Astrocyte of the cerebellum (primary cell): ENCODE results near the gene DALRD3.
"Not testable (repeated sequence)": the region's sequence is repeated elsewhere in the genome, so short reads cannot be mapped to it uniquely, and the experiment has no call there.

Experiments used
- DNase-seq: peaks from one replicate; pipeline ENCODE4 v3.0.0-alpha.2; 2011; ENCODE audit warnings: low read depth
- H3K4me3 ChIP-seq: 2 replicates; pipeline ENCODE4 v1.5.1; 2011; ENCODE audit warnings: mild to moderate bottlenecking, low read depth, low read length, moderate library complexity
- in situ Hi-C: cut with HindIII; loops from 2 replicates; pipeline ENCODE4 v1.10.0; 2017; ENCODE audit warnings: low sequenced_read_pairs
- TF ChIP-seq, protein P1 (sequence below): IDR thresholded peaks from 2 replicates; pipeline ENCODE4 v1.5.1; 2012; ENCODE audit warnings: low read length, low read depth, moderate library complexity, mild to moderate bottlenecking; ENCODE audit errors: missing control alignments

Gene DALRD3

DNA sequence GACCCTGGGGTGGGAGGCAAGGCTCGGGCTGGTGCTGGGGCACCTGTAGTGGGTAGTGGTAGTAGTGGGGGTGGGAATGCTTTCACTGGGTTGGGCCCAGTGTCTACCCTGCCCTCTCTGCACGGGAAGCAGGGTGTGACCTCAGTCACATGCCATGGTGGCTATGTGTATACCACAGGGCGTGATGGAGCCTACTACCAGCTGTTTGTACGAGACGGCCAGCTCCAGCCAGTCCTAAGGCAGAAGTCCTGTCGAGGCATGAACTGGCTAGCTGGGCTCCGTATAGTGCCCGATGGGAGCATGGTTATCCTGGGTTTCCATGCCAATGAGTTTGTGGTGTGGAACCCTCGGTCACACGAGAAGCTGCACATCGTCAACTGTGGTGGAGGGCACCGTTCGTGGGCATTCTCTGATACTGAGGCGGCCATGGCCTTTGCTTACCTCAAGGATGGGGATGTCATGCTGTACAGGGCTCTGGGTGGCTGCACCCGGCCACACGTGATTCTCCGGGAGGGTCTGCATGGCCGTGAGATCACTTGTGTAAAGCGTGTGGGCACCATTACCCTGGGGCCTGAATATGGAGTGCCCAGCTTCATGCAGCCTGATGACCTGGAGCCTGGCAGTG, 5.2 kb downstream of the DALRD3 start:
- TF ChIP-seq, protein P1, sequence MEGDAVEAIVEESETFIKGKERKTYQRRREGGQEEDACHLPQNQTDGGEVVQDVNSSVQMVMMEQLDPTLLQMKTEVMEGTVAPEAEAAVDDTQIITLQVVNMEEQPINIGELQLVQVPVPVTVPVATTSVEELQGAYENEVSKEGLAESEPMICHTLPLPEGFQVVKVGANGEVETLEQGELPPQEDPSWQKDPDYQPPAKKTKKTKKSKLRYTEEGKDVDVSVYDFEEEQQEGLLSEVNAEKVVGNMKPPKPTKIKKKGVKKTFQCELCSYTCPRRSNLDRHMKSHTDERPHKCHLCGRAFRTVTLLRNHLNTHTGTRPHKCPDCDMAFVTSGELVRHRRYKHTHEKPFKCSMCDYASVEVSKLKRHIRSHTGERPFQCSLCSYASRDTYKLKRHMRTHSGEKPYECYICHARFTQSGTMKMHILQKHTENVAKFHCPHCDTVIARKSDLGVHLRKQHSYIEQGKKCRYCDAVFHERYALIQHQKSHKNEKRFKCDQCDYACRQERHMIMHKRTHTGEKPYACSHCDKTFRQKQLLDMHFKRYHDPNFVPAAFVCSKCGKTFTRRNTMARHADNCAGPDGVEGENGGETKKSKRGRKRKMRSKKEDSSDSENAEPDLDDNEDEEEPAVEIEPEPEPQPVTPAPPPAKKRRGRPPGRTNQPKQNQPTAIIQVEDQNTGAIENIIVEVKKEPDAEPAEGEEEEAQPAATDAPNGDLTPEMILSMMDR = no peak
- no peak for DNase-seq
- in situ Hi-C loops = no loop called here
- no peak overlapping the region for H3K4me3 ChIP-seq

- in situ Hi-C loops = no loop called here
- TF ChIP-seq, protein P1 = no peak
- no peak for DNase-seq
- no peak overlapping the region for H3K4me3 ChIP-seq
Observed at GRCh38 chr3:49012441-49013017, 5.9 kb downstream of the DALRD3 start.

DNA sequence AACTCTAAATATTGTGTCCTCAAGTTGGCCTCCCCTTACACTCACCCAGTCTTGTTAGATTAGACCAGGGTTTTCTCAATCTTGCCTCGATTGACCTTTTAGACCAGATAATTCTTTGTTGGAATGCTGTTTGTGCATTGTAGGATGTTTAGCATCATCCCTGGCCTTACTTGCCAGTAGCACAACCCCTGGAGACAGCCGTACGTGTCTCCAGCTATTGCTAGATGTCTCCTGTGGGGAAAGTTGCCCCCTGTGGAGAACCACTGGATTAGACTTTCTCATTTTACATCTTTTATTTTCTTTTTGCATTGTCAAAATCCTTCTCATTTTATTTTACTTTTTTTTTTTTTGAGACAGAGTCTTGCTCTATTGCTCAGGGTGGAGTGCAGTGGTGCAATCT, 9.0 kb downstream of the DALRD3 start:
- in situ Hi-C loops = no loop called here
- no peak overlapping the region for H3K4me3 ChIP-seq
- TF ChIP-seq, protein P1 = no peak
- no peak for DNase-seq

DNA sequence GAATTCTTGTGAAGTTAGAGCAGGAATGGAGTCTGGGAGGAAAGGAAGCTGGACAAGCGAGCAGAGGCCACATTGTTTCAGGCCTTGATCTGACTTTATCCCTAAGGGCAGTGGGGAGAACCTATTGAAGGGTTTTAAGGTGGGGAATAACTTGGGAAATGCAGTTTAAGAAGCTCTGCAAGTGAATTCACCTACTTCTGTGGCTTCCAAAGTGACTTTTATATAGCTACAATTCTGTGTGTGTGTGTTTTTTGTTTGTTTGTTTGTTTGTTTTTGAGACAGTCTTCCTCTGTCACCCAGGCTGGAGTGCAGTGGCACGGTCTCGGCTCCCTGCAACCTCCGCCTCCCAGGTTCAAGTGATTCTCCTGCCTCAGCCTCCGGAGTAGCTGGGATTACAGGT, 9.8 kb downstream of the DALRD3 start:
- in situ Hi-C loops, DNase-seq: not testable (repeated sequence)
- H3K4me3 ChIP-seq = peak overlapping the region; percentile 84

DNA sequence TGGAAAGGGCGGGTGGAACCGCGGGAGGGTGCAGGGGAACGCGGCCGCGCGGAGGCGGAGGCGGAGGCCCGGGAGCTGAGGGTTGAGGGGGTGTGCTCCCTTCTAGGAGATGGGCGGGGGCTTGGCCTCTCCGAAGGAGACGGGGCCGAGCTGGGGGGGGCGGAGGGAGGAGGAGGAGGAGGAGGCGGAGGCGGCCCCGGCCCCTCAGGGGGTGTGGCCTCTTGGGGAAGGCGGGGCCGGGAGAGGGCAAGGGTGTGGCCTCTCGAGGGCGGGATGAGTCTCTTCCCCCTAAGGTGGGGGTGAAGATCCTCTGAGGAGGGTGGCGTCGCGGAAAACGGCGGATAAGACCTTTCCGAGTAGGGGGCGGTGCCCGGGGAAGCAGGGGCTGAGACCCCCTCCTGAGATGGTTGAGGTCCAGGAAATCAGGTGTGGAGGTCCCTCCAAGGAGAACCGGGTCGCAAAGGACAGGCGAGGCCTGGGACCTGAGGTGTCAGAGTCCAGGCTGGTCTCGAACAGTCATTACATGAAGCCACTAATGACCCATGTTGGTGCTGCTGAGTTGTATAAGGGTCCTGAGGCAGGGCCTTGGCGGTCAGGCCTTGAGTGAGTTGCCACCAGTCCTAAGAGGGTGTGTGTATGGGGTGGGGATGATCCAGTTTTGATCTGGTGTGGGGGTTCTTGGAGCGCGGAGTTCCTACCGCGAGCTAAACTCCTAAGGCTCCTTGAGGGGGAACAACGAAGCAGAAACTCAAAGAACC, 10.4 kb downstream of the DALRD3 start:
- in situ Hi-C loops = no loop called here
- TF ChIP-seq, protein P1 = no peak
- no peak for DNase-seq
- peak overlapping the region; percentile 84 for H3K4me3 ChIP-seq

GRCh38 chr3:49007068-49007770, 11.2 kb downstream of the DALRD3 start, which contains the start of gene WDR6:
Gene WDR6, plus strand, starts transcription at chr3:49007391. Its CDS starts 41 bp downstream, at chr3:49007432.
- DNase-seq = peak; percentile 93
- H3K4me3 ChIP-seq = peak within 1 kb of the TSS; percentile 84
- in situ Hi-C loops = no loop called here
- TF ChIP-seq, protein P1 = peak; percentile 37
